ENCODE data around the gene MRPS27. TPM values are rescaled to one million over a fixed set of nuclear protein-coding genes. Genes with fewer than 3 reads are reported as not detected.

MRPS27 gene
- total RNA-seq, 1 experiment from 2014 or later, result 127 TPM

GRCh38 chr5:72245951-72246532 lies 74.0 kb downstream of the MRPS27 start:
- no peaks in the 10 kb centered on the region for H3K27me3 ChIP-seq (ENCODE audit: control insufficient read depth, insufficient read depth, low read length)
- no peak overlapping the region for H3K4me3 ChIP-seq (ENCODE audit: insufficient read depth, low read depth, low read length)
- H3K36me3 ChIP-seq (replicated peaks; ENCODE audit: control insufficient read depth, insufficient read depth, low read length), result no peaks in the 10 kb centered on the region
- DNase-seq, result no peak

- no peak for DNase-seq
- no peak overlapping the region for H3K4me3 ChIP-seq (ENCODE audit: insufficient read depth, low read depth, low read length)
- no peaks in the 10 kb centered on the region for H3K27me3 ChIP-seq (ENCODE audit: control insufficient read depth, insufficient read depth, low read length)
- no peaks in the 10 kb centered on the region for H3K36me3 ChIP-seq (replicated peaks; ENCODE audit: control insufficient read depth, insufficient read depth, low read length)
Observed at GRCh38 chr5:72245546-72245945, 74.5 kb downstream of the MRPS27 start.

GRCh38 chr5:72244862-72245371 lies 75.1 kb downstream of the MRPS27 start:
- no peak overlapping the region for H3K4me3 ChIP-seq (ENCODE audit: insufficient read depth, low read depth, low read length)
- H3K27me3 ChIP-seq (ENCODE audit: control insufficient read depth, insufficient read depth, low read length), result no peaks in the 10 kb centered on the region
- H3K36me3 ChIP-seq (replicated peaks; ENCODE audit: control insufficient read depth, insufficient read depth, low read length), result no peaks in the 10 kb centered on the region
- DNase-seq, result peak; percentile 19

- H3K36me3 ChIP-seq (replicated peaks; ENCODE audit: control insufficient read depth, insufficient read depth, low read length), result no peaks in the 10 kb centered on the region
- H3K27me3 ChIP-seq (ENCODE audit: control insufficient read depth, insufficient read depth, low read length), result no peaks in the 10 kb centered on the region
- no peak for DNase-seq
- H3K4me3 ChIP-seq (ENCODE audit: insufficient read depth, low read depth, low read length), result no peak overlapping the region
Observed at GRCh38 chr5:72243706-72244105, 76.3 kb downstream of the MRPS27 start.

GRCh38 chr5:72242796-72243475 lies 77.1 kb downstream of the MRPS27 start:
- Histone ChIP-seq H3K4me3 (ENCODE audit: insufficient read depth, low read depth, low read length) (no peak overlapping the region), H3K27me3 (ENCODE audit: control insufficient read depth, insufficient read depth, low read length) (no peaks in the 10 kb centered on the region), H3K36me3 (replicated peaks; ENCODE audit: control insufficient read depth, insufficient read depth, low read length) (no peaks in the 10 kb centered on the region)
- DNase-seq, result no peak

- Histone ChIP-seq H3K4me3 (ENCODE audit: insufficient read depth, low read depth, low read length) (no peak overlapping the region), H3K36me3 (replicated peaks; ENCODE audit: control insufficient read depth, insufficient read depth, low read length) (no peaks in the 10 kb centered on the region), H3K27me3 (ENCODE audit: control insufficient read depth, insufficient read depth, low read length) (no peaks in the 10 kb centered on the region)
- no peak for DNase-seq
Observed at GRCh38 chr5:72241346-72242003, 78.6 kb downstream of the MRPS27 start.

GRCh38 chr5:72238712-72239445 lies 81.2 kb downstream of the MRPS27 start:
- peak; percentile 18 for DNase-seq
- Histone ChIP-seq H3K36me3 (replicated peaks; ENCODE audit: control insufficient read depth, insufficient read depth, low read length) (no peaks in the 10 kb centered on the region), H3K27me3 (ENCODE audit: control insufficient read depth, insufficient read depth, low read length) (no peaks in the 10 kb centered on the region), H3K4me3 (ENCODE audit: insufficient read depth, low read depth, low read length) (no peak overlapping the region)

- Histone ChIP-seq H3K4me3 (ENCODE audit: insufficient read depth, low read depth, low read length) (no peak overlapping the region), H3K27me3 (ENCODE audit: control insufficient read depth, insufficient read depth, low read length) (no peaks in the 10 kb centered on the region), H3K36me3 (replicated peaks; ENCODE audit: control insufficient read depth, insufficient read depth, low read length) (no peaks in the 10 kb centered on the region)
- DNase-seq, result no peak
Observed at GRCh38 chr5:72237879-72238278, 82.2 kb downstream of the MRPS27 start.

GRCh38 chr5:72237415-72237814 lies 82.6 kb downstream of the MRPS27 start:
- Histone ChIP-seq H3K4me3 (ENCODE audit: insufficient read depth, low read depth, low read length) (no peak overlapping the region), H3K36me3 (replicated peaks; ENCODE audit: control insufficient read depth, insufficient read depth, low read length) (no peaks in the 10 kb centered on the region; the same call in 1 of the 2 replicates), H3K27me3 (ENCODE audit: control insufficient read depth, insufficient read depth, low read length) (no peaks in the 10 kb centered on the region)
- DNase-seq, result no peak

- Histone ChIP-seq H3K27me3 (ENCODE audit: control insufficient read depth, insufficient read depth, low read length) (no peaks in the 10 kb centered on the region), H3K36me3 (replicated peaks; ENCODE audit: control insufficient read depth, insufficient read depth, low read length) (peaks cover 2% of the 10 kb centered on the region), H3K4me3 (ENCODE audit: insufficient read depth, low read depth, low read length) (no peak overlapping the region)
- no peak for DNase-seq
Observed at GRCh38 chr5:72235725-72236124, 84.3 kb downstream of the MRPS27 start.

- no peak for DNase-seq
- peaks cover 2% of the 10 kb centered on the region for H3K36me3 ChIP-seq (replicated peaks; ENCODE audit: control insufficient read depth, insufficient read depth, low read length)
- no peaks in the 10 kb centered on the region for H3K27me3 ChIP-seq (ENCODE audit: control insufficient read depth, insufficient read depth, low read length)
- H3K4me3 ChIP-seq (ENCODE audit: insufficient read depth, low read depth, low read length), result no peak overlapping the region
Observed at GRCh38 chr5:72234868-72235267, 85.2 kb downstream of the MRPS27 start.

- Histone ChIP-seq H3K4me3 (ENCODE audit: insufficient read depth, low read depth, low read length) (no peak overlapping the region), H3K27me3 (ENCODE audit: control insufficient read depth, insufficient read depth, low read length) (no peaks in the 10 kb centered on the region), H3K36me3 (replicated peaks; ENCODE audit: control insufficient read depth, insufficient read depth, low read length) (peaks cover 2% of the 10 kb centered on the region)
- no peak for DNase-seq
Observed at GRCh38 chr5:72234265-72234700, 85.8 kb downstream of the MRPS27 start.

GRCh38 chr5:72233835-72234234 lies 86.2 kb downstream of the MRPS27 start:
- no peaks in the 10 kb centered on the region for H3K27me3 ChIP-seq (ENCODE audit: control insufficient read depth, insufficient read depth, low read length)
- no peak for DNase-seq
- peaks cover 2% of the 10 kb centered on the region for H3K36me3 ChIP-seq (replicated peaks; ENCODE audit: control insufficient read depth, insufficient read depth, low read length)

GRCh38 chr5:72232838-72233237 lies 87.2 kb downstream of the MRPS27 start:
- no peak for DNase-seq
- Histone ChIP-seq H3K27me3 (ENCODE audit: control insufficient read depth, insufficient read depth, low read length) (no peaks in the 10 kb centered on the region), H3K36me3 (replicated peaks; ENCODE audit: control insufficient read depth, insufficient read depth, low read length) (peaks cover 2% of the 10 kb centered on the region), H3K4me3 (ENCODE audit: insufficient read depth, low read depth, low read length) (no peak overlapping the region)

More at GRCh38 chr5:72233835-72234234, 86.2 kb downstream of the MRPS27 start:
- no peak overlapping the region for H3K4me3 ChIP-seq (ENCODE audit: insufficient read depth, low read depth, low read length)
